Endodermal cell (in vitro differentiated cells): Measurements from ENCODE around the gene C1QTNF6. TPM values are rescaled to one million over a fixed set of nuclear protein-coding genes. Genes with fewer than 3 reads are reported as not detected.

Experiments used
- DNase-seq: peaks from one replicate; pipeline ENCODE4 v3.0.0-alpha.2; 2017
- H3K27ac ChIP-seq: 2 replicates; pipeline ENCODE4 v1.5.1; 2013; ENCODE audit warnings: mild to moderate bottlenecking, low read depth, low read length, moderate library complexity
- H3K27me3 ChIP-seq: 2 replicates; pipeline ENCODE4 v1.6.1; 2013; ENCODE audit warnings: mild to moderate bottlenecking, low read length, moderate library complexity; ENCODE audit not compliant: insufficient read depth, control insufficient read depth, poor library complexity, severe bottlenecking
- H3K36me3 ChIP-seq: 2 replicates; pipeline ENCODE4 v1.7.0; 2013; ENCODE audit warnings: mild to moderate bottlenecking, low read length, moderate library complexity; ENCODE audit not compliant: control insufficient read depth, insufficient read depth
- H3K4me1 ChIP-seq: one replicate; pipeline ENCODE4 v1.7.0; 2013; ENCODE audit warnings: low read length; ENCODE audit not compliant: control insufficient read depth, insufficient read depth
- H3K4me3 ChIP-seq: 2 replicates; pipeline ENCODE4 v1.5.1; 2013; ENCODE audit warnings: mild to moderate bottlenecking, low read length, moderate library complexity
- H3K9ac ChIP-seq: 2 replicates; pipeline ENCODE4 v1.6.1; 2013; ENCODE audit warnings: mild to moderate bottlenecking, low read length, moderate library complexity; ENCODE audit not compliant: poor library complexity, severe bottlenecking; ENCODE audit errors: extremely low read depth
- H3K9me3 ChIP-seq: 2 replicates; pipeline ENCODE4 v1.6.1; 2013; ENCODE audit warnings: mild to moderate bottlenecking, low read length, moderate library complexity; ENCODE audit not compliant: control insufficient read depth
- H3K27ac Mint-ChIP-seq: 2 replicates; pipeline ENCODE4 v1.8.0; 2020; ENCODE audit warnings: mixed read lengths
- H3K27me3 Mint-ChIP-seq: 2 replicates; pipeline ENCODE4 v1.8.0; 2021; ENCODE audit warnings: mild to moderate bottlenecking, mixed read lengths; ENCODE audit not compliant: insufficient read depth
- H3K36me3 Mint-ChIP-seq: 2 replicates; pipeline ENCODE4 v1.8.0; 2020; ENCODE audit warnings: low read depth, mixed read lengths
- H3K4me1 Mint-ChIP-seq: 2 replicates; pipeline ENCODE4 v1.8.0; 2020; ENCODE audit warnings: mixed read lengths
- H3K4me3 Mint-ChIP-seq: 2 replicates; pipeline ENCODE4 v1.8.0; 2020; ENCODE audit warnings: mild to moderate bottlenecking, moderate library complexity, mixed read lengths
- H3K9me3 Mint-ChIP-seq: 2 replicates; pipeline ENCODE4 v1.8.0; 2020; ENCODE audit warnings: mild to moderate bottlenecking, mixed read lengths
- CTCF ChIP-seq: fragments of 200-600 bp; sonication (generic); conservative IDR thresholded peaks from 2 replicates; pipeline ENCODE4 v1.5.0; 2021; ENCODE audit warnings: antibody characterized with exemption, mild to moderate bottlenecking
- WGBS, 2 experiments: methylation state at CpG; one replicate each; pipeline versions ENCODE4 v1.1.5 to v1.1.7; 2013; ENCODE audit warnings: missing lambda C conversion rate in 2 of 2, mixed read lengths in 1 of 2; ENCODE audit not compliant: insufficient coverage in 1 of 2, insufficient read length in 1 of 2; 5-methylcytosine and 5-hydroxymethylcytosine counted together
- total RNA-seq, 2 donors: library from RNA; stranded (reverse); fragmentation: NEBNext Ultra II Directional in 1 of 2; extraction: Animal tissue kit (Norgen Biotek cat#: 25700) in 1 of 2; gene quantifications; 2 replicates in 1 of 2; 3 replicates in 1 of 2; pipeline ENCODE4 v1.2.1, GENCODE V29; 2021

C1QTNF6 gene
- total RNA-seq, 2 donors from 2014 or later = 15.5 to 16.9 TPM

- H3K4me3 ChIP-seq = no peak overlapping the region
- no peaks in the 10 kb centered on the region for H3K36me3 ChIP-seq
- no peak overlapping the region for H3K27ac ChIP-seq
- H3K27me3 ChIP-seq = no peaks in the 10 kb centered on the region
- peaks cover 4% of the 10 kb centered on the region for H3K27me3 Mint-ChIP-seq
- 92% methylated on average over 4 to 5 of the region's 5 CpGs for WGBS, 2 experiments
- no peak for TF ChIP-seq CTCF
- no peaks in the 10 kb centered on the region for H3K4me1 ChIP-seq
- H3K9me3 Mint-ChIP-seq = peaks cover 5% of the 10 kb centered on the region
- no peaks in the 10 kb centered on the region for H3K36me3 Mint-ChIP-seq
- no peak for DNase-seq
- no peak overlapping the region for H3K9ac ChIP-seq
- H3K9me3 ChIP-seq = no peaks in the 10 kb centered on the region
- H3K27ac Mint-ChIP-seq = no peak overlapping the region
- peaks cover 4% of the 10 kb centered on the region for H3K4me1 Mint-ChIP-seq
- H3K4me3 Mint-ChIP-seq = no peak overlapping the region
Observed at GRCh38 chr22:37163096-37163489, 25.0 kb downstream of the C1QTNF6 start.

- no peak for DNase-seq
- Mint-ChIP-seq H3K27me3 (peaks cover 4% of the 10 kb centered on the region), H3K4me1 (peaks cover 4% of the 10 kb centered on the region), H3K4me3 (no peak overlapping the region), H3K36me3 (no peaks in the 10 kb centered on the region), H3K27ac (no peak overlapping the region), H3K9me3 (peaks cover 5% of the 10 kb centered on the region)
- H3K36me3 ChIP-seq = no peaks in the 10 kb centered on the region
- peak; percentile 11 for TF ChIP-seq CTCF
- H3K27me3 ChIP-seq = no peaks in the 10 kb centered on the region
- H3K27ac ChIP-seq = no peak overlapping the region
- H3K9me3 ChIP-seq = no peaks in the 10 kb centered on the region
- no peaks in the 10 kb centered on the region for H3K4me1 ChIP-seq
- H3K4me3 ChIP-seq = no peak overlapping the region
- WGBS, 2 experiments = 80 to 88% methylated on average over 5 to 11 of the region's 11 CpGs
- no peak overlapping the region for H3K9ac ChIP-seq
Observed at GRCh38 chr22:37162221-37163095, 25.6 kb downstream of the C1QTNF6 start.

- no peak overlapping the region for H3K4me3 Mint-ChIP-seq
- Histone ChIP-seq H3K9me3 (no peaks in the 10 kb centered on the region), H3K27ac (no peak overlapping the region), H3K36me3 (no peaks in the 10 kb centered on the region), H3K9ac (no peak overlapping the region), H3K4me3 (no peak overlapping the region), H3K27me3 (no peaks in the 10 kb centered on the region), H3K4me1 (no peaks in the 10 kb centered on the region)
- H3K27ac Mint-ChIP-seq = no peak overlapping the region
- peaks cover 1% of the 10 kb centered on the region for H3K4me1 Mint-ChIP-seq
- peaks cover 7% of the 10 kb centered on the region for H3K27me3 Mint-ChIP-seq
- no peaks in the 10 kb centered on the region for H3K36me3 Mint-ChIP-seq
- no peak for TF ChIP-seq CTCF
- DNase-seq = no peak
- WGBS, 2 experiments = 95 to 100% methylated on average over 2 of the region's 2 CpGs
- peaks cover 5% of the 10 kb centered on the region for H3K9me3 Mint-ChIP-seq
Observed at GRCh38 chr22:37161443-37161842, 26.6 kb downstream of the C1QTNF6 start.
